GM20431 (cell line): ENCODE data around the gene MYH14.

Source experiments
- in situ Hi-C: fragments of 300-500 bp; cut with MseI, MboI; formaldehyde crosslinking; loops from one replicate; pipeline ENCODE4 v1.15.0; 2020; ENCODE audit warnings: low sequenced_read_pairs; ENCODE audit not compliant: unreplicated experiment

The MYH14 gene

GRCh38 chr19:50191216-50191615 is 12.2 kb upstream of the MYH14 start:
- in situ Hi-C loops = no loop called here

GRCh38 chr19:50192463-50193211 is 10.8 kb upstream of the MYH14 start:
- in situ Hi-C loops = no loop called here

GRCh38 chr19:50195224-50195623 is 8.2 kb upstream of the MYH14 start:
- in situ Hi-C loops = no loop called here

- in situ Hi-C loops = no loop called here
Measured at GRCh38 chr19:50196322-50196932, 7.0 kb upstream of the MYH14 start.

DNA sequence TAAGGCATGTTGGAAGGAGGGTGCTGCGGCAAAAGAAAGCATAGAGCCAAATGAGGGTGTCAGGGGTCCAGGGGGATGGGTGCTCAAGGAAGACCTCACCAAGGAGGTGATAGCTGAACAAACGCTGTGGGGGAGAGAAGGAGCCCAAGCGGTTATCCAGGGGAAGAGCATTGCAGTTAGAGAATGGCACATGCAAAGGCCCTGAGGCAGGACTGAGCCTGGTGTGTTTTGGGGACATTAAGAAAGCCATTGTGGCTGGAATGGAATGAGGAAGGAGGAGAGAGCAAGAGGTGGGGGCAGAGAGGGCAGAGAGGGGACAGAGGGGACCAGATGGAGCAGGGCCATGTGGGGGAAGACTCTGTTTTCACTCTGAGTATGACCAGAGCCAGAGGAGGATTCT is 6.1 kb upstream of the MYH14 start:
- in situ Hi-C loops = no loop called here

DNA sequence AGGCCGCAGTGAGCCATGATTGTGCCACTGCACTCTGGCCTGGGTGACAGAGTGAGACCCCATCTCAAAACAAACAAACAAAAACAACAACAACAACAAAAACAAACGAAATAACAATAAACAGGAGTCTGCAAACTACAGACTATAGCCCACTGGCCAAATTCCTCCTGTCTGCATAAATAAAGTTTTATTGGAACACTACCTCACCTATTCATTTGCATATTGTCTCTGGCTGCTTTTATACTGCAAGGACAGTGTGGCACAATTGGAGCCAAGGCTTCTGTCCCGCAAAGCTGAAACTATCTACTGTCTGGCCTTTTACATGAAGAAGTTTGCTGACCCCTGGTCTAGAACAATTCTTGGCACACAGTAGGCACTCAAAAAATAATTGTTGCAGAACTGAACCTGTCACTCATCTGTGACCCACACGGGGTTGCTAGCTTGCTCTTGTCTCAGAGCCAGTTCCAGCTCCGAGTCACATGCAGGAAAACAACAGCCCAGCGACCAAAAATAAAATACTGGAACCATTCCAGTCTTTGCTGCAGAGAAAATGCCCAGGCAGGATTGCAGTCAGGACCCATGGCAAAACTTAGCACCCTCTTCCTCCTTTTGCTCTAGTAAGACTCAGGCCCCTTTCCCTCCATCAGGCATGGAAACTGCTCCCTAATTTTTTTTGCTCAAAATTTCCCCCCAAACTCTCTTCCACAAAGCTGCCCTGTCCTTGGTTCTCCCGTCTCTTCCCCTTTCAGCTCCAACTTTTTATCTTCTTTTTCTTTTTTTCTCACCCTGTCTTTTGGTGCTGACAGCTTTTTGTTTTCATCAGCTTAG is 4.8 kb upstream of the MYH14 start:
- in situ Hi-C loops = no loop called here

- in situ Hi-C loops = no loop called here
Measured at GRCh38 chr19:50199259-50199555, 4.2 kb upstream of the MYH14 start.

DNA sequence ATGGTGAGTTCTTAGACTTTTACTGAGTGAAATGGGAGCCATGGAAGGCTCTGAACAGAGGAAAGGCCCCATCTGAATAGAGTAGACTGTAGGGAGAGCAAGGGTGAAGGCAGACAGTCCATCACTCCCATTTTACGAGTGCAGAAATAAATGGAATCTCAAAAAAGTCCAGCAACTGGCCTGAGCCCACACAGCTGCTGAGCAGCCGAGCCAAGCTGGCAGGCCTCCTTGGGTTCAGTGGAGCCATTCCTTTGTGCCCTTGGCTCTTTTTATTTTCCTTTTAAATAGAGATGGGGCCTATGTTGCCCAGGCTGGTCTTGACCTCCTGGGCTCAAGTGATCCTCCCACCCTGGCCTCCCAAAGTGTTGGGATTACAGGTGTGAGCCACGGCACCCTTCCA is 1.0 kb upstream of the MYH14 start:
- in situ Hi-C loops = no loop called here

GRCh38 chr19:50202962-50203280 is 501 bp upstream of the MYH14 start:
- in situ Hi-C loops = no loop called here

DNA sequence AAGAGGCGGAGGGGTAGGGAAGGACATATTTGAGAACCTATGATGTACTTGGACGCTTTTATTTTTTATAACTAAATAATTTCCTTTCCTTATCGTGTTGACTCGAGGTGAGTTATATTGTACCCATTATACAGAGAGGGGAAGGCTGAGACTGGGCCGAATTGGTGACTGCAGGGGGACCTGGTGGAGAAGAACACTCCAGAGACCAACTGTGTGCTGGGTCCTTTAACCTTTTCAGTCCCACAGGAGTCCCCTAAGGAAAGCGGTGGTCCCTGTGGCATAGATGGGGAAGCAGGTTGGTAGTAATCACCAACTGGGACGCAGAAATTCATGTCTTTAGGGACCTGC is 633 bp downstream of the MYH14 start:
- in situ Hi-C loops = no loop called here

GRCh38 chr19:50204811-50205675 is 1.6 kb downstream of the MYH14 start:
- in situ Hi-C loops = no loop called here

DNA sequence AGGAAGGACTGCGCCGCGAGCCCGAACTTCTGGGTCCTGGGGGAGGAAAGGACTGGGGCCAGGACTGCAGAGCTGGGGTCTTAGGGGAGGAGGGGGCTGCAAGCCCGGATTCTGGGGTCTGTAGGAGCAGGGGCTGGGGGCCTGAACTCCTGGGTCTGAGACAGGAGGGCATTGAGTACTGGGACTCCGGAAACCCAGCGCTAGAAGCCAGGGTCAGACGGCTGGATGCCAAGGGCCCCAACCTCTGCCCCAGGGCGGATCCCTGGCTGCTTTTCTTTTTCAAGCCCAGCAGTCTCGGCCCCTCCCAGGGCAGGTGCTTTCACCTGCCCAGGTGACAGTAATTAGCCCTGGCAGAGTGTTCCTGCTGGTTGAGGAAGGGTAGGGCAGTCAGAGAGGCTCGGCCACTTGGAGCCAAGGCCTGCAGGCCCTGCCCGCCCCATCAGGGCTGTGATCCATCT is 2.3 kb downstream of the MYH14 start:
- in situ Hi-C loops = no loop called here

- in situ Hi-C loops = no loop called here
Measured at GRCh38 chr19:50206191-50206590, 2.8 kb downstream of the MYH14 start.

DNA sequence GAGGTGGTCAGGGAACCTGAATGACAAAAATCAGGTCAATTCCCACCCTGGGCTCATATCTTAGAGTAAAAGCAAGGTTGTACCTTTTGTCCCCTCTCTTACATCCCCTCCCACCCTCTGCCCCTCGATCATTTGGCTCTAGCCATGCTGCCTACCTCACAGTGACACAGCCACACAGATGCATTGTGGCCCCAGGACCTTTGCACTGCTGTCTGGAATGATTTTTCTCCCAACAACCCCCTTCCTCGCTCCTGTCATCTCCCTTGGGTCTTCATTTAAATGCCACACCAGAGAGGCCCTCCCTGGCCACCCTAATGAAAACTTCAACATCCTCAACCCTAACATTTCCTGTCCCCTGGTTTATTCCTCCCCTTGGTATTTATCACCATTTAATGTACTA is 4.3 kb downstream of the MYH14 start:
- in situ Hi-C loops = no loop called here

GRCh38 chr19:50209131-50209530 is 5.7 kb downstream of the MYH14 start:
- in situ Hi-C loops = no loop called here

DNA sequence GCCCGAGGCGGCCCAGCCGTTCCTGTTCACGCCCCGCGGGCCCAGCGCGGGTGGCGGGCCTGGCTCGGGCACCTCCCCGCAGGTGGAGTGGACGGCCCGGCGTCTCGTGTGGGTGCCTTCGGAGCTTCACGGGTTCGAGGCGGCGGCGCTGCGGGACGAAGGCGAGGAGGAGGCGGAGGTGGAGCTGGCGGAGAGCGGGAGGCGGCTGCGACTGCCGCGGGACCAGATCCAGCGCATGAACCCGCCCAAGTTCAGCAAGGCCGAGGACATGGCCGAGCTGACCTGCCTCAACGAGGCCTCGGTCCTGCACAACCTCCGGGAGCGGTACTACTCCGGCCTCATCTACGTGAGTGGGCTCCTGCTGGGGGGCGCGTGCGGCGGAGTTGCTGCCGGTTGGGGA is 7.0 kb downstream of the MYH14 start:
- in situ Hi-C loops = no loop called here

GRCh38 chr19:50213925-50214324 is 10.5 kb downstream of the MYH14 start:
- in situ Hi-C loops = no loop called here

DNA sequence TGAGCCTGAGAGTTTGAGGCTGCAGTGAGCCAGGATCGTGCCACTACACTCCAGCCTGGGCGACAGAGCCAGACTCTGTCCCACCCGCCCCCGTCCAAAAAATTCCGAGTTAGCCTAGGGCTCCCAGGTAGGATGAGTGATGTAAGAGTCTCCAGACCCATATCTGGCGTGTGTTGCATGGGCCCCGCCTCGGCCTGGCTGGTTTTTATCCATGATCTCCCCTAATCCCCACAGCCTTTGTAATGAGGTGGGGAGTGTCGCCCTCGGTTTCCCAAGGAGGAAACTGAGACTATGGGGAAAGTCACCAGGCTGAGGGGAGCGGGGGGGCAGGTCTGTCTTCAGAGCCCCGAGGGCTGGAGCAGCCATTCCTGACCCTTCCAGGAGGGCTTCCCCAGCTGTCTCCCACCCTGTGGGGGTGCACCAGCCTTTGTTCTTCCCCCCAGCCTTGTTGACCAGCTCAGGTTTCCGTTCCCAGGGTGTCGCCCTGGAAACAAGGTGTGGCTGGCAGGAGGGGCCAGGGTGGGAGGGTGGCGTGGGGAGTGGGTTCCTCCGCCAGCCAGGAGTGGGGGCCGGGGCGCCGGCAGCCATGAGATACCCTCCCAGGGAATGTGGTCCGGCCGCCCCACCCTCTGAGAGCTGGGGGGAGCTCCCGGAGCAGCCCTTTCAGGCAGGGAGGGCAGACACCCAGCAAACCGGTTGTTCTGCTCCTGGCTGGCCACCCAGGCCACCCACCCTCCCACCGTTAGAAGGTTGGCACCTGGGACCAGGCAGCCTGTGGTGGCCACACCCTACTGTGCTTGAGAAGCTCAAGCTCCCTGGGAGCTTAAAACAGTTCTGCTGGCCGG is 11.5 kb downstream of the MYH14 start:
- in situ Hi-C loops = no loop called here

DNA sequence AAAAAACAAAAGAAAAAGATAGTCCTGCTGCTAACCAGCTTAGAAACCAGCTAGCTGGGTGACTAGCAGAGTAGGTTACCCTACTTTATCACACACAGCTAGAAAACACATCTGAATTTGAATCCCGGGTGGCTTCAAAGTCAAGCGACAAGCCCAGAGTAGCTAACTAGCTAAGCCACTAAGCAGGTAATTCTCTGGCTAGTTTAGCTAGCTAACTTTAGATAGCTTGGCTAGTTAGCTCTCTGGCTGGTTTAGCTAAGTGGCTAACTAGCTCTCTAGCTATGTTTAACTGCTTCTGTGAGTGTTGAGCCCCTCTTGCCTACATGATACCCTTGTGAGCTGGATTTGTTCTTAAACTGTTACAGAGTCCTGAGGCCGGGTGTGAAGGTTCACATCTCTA is 12.4 kb downstream of the MYH14 start:
- in situ Hi-C loops = no loop called here

- in situ Hi-C loops = no loop called here
Measured at GRCh38 chr19:50221087-50221486, 17.7 kb downstream of the MYH14 start.
